Measurements from ENCODE around the gene NDUFA11. TPM values are rescaled to one million over a fixed set of nuclear protein-coding genes. Genes with fewer than 3 reads are reported as not detected.

The NDUFA11 gene
- total and polyA plus RNA-seq, 2 of the 13 experiments (the other 11 are each of a cell fraction or from before 2014, with no cell fraction given), result 286 to 378 TPM

- no peak for TF ChIP-seq ZNF841 (CRISPR knock-in tag; IDR thresholded peaks at IDR 0.05; ENCODE audit: borderline replicate concordance)
- TF ChIP-seq SRSF4 (IDR thresholded peaks at IDR 0.05; ENCODE audit: low read depth, low read length, poor library complexity, severe bottlenecking), result peak; percentile 69
- no peak for TF ChIP-seq NFE2L2 (IDR thresholded peaks at IDR 0.05; ENCODE audit: low read length)
- peak; percentile 62; the same call in 1 of the 2 replicates for TF ChIP-seq ZNF329 (CRISPR knock-in tag; IDR thresholded peaks at IDR 0.05; ENCODE audit: low read depth)
- no peak for TF ChIP-seq ZNF333 (CRISPR knock-in tag; IDR thresholded peaks at IDR 0.05; ENCODE audit: borderline replicate concordance)
- 0 out of 2 replicates have a peak, but pooled peaks have one; percentile 20 for TF ChIP-seq ELF3 (CRISPR knock-in tag; IDR thresholded peaks at IDR 0.05)
- TF ChIP-seq, protein P1, sequence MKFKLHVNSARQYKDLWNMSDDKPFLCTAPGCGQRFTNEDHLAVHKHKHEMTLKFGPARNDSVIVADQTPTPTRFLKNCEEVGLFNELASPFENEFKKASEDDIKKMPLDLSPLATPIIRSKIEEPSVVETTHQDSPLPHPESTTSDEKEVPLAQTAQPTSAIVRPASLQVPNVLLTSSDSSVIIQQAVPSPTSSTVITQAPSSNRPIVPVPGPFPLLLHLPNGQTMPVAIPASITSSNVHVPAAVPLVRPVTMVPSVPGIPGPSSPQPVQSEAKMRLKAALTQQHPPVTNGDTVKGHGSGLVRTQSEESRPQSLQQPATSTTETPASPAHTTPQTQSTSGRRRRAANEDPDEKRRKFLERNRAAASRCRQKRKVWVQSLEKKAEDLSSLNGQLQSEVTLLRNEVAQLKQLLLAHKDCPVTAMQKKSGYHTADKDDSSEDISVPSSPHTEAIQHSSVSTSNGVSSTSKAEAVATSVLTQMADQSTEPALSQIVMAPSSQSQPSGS (CRISPR knock-in tag; IDR thresholded peaks at IDR 0.05), result no peak
- TF ChIP-seq ADNP (CRISPR knock-in tag; IDR thresholded peaks at IDR 0.05), result no peak; the same call in 1 of the 2 replicates
- TF ChIP-seq NCOA1 (CRISPR knock-in tag; IDR thresholded peaks at IDR 0.05), result no peak
- TF ChIP-seq, protein P2, sequence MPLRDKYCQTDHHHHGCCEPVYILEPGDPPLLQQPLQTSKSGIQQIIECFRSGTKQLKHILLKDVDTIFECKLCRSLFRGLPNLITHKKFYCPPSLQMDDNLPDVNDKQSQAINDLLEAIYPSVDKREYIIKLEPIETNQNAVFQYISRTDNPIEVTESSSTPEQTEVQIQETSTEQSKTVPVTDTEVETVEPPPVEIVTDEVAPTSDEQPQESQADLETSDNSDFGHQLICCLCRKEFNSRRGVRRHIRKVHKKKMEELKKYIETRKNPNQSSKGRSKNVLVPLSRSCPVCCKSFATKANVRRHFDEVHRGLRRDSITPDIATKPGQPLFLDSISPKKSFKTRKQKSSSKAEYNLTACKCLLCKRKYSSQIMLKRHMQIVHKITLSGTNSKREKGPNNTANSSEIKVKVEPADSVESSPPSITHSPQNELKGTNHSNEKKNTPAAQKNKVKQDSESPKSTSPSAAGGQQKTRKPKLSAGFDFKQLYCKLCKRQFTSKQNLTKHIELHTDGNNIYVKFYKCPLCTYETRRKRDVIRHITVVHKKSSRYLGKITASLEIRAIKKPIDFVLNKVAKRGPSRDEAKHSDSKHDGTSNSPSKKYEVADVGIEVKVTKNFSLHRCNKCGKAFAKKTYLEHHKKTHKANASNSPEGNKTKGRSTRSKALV (CRISPR knock-in tag; IDR thresholded peaks at IDR 0.05), result no peak
- TF ChIP-seq KAT8 (CRISPR knock-in tag; IDR thresholded peaks at IDR 0.05), result peak; percentile 64; the same call in 1 of the 2 replicates
- 0 out of 2 replicates have a peak, but pooled peaks have one; percentile 70 for TF ChIP-seq HOXA3 (CRISPR knock-in tag; IDR thresholded peaks at IDR 0.05)
- no peak for TF ChIP-seq ZNF737 (CRISPR knock-in tag; IDR thresholded peaks at IDR 0.05; ENCODE audit: borderline replicate concordance)
- no peak for TF ChIP-seq ZFAT (CRISPR knock-in tag; conservative IDR thresholded peaks at IDR 0.05)
- TF ChIP-seq ARNT2 (CRISPR knock-in tag; IDR thresholded peaks at IDR 0.05; ENCODE audit: low read depth), result peak; percentile 68; the same call in 1 of the 2 replicates
- TF ChIP-seq ZSCAN9 (CRISPR knock-in tag; IDR thresholded peaks at IDR 0.05; ENCODE audit: borderline replicate concordance), result no peak
- no peak for TF ChIP-seq MTA3 (CRISPR knock-in tag; IDR thresholded peaks at IDR 0.05)
- 0 out of 2 replicates have a peak, but pooled peaks have one; percentile 13 for TF ChIP-seq ARHGAP35 (CRISPR knock-in tag; IDR thresholded peaks at IDR 0.05; ENCODE audit: borderline replicate concordance)
- TF ChIP-seq, protein P3, sequence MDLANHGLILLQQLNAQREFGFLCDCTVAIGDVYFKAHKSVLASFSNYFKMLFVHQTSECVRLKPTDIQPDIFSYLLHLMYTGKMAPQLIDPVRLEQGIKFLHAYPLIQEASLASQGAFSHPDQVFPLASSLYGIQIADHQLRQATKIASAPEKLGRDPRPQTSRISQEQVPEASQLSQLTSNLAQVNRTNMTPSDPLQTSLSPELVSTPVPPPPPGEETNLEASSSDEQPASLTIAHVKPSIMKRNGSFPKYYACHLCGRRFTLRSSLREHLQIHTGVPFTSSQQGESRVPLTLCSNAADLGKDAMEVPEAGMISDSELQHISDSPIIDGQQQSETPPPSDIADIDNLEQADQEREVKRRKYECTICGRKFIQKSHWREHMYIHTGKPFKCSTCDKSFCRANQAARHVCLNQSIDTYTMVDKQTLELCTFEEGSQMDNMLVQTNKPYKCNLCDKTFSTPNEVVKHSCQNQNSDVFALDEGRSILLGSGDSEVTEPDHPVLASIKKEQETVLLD (CRISPR knock-in tag; IDR thresholded peaks at IDR 0.05; ENCODE audit: low read depth), result no peak
- no peak for TF ChIP-seq ZNF251 (CRISPR knock-in tag; IDR thresholded peaks at IDR 0.05)
- TF ChIP-seq, protein P4, sequence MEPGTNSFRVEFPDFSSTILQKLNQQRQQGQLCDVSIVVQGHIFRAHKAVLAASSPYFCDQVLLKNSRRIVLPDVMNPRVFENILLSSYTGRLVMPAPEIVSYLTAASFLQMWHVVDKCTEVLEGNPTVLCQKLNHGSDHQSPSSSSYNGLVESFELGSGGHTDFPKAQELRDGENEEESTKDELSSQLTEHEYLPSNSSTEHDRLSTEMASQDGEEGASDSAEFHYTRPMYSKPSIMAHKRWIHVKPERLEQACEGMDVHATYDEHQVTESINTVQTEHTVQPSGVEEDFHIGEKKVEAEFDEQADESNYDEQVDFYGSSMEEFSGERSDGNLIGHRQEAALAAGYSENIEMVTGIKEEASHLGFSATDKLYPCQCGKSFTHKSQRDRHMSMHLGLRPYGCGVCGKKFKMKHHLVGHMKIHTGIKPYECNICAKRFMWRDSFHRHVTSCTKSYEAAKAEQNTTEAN (CRISPR knock-in tag; conservative IDR thresholded peaks at IDR 0.05), result 0 out of 2 replicates have a peak, but pooled peaks have one; percentile 45
- TF ChIP-seq ZNF414 (CRISPR knock-in tag; IDR thresholded peaks at IDR 0.05), result no peak
- TF ChIP-seq FOXJ3 (CRISPR knock-in tag; IDR thresholded peaks at IDR 0.05; ENCODE audit: borderline replicate concordance), result no peak
Measured at GRCh38 chr19:5891938-5892771, 11.4 kb downstream of the NDUFA11 start (continued).
